Stimulated activated CD8-positive, alpha-beta memory T cell treated with anti-CD3 and anti-CD28 coated beads, Interleukin-4, amount 100 ng/mL, for 4 hours (primary cell): ENCODE data around the gene RAB43.

Source experiments
- DNase-seq, 2 donors: peaks; one replicate each; pipeline ENCODE4 v3.0.0-alpha.2; 2020; ENCODE audit warnings: low read depth in 2 of 2, low spot score in 1 of 2

The RAB43 gene

DNA sequence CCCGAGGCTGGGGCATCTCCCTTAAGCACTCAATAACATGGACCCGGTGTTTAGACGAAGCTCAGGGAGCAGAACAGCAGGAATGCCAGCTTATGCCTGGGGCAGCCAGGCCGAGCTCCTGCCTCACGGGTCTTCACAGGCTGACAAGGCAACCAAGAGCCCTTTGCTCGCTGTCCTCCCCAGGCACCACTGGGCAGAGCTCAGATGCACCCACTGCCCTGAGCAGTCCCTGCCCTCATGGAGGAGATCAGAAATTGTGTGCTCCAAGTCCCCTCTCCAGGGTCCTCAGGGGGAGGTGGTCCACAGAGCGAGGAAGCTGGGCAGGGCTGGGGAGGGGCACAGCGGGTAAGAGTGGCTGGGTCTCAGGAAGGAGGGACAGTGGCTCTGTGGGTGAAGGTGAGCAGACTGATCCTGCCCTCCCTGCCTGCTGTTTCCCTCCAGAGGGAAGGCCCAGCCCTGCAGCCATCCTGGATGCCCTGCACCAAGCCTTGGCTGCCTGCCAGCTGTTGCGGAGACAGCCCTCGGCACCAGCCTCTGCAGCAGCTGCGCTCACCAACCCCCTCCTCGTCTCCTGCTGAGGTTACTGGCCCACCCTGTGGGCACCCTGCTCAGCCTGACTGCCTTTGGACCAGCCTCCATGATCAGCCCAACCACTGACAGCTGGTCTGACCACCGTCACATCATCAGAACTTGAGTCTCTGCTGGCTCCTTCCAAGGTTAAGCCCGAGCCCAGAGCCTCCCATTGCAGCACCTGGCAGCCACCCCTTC is 82.1 kb downstream of the RAB43 start:
- DNase-seq, result no peak

DNA sequence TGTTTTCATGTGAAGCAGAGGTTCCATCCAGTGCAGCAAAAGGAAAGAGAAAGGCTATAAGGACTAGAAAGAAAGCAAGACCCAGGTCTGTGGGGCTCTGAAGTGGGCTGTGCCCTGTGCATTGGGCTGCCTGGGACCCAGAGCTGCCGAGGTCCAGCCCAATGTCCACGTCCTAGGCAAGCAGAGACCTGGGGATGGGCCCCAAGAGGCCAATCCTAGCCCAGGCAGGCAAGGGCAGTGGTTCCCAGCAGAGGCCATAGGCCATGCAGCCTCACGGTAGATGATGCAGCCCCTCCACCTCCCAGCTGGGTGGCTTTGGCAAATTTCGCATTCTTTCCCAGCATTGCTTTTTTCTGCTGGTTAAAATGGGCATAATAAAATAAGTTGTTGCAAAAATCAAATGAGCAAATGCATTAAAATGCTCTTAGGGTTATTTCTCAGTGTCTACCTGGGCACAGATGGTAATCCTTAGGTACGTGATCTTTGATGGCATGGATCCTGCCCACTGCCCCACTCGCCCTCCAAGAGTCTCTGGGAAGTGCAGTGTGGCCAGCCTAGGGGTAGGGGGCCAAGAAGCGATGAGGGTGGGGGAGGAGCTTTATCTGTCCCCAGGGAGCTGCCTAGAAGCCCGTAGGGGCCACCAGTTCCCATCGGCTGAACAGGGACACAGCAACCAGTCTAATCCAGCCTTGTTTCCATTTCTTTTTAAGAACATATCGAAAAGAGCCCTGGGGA is 83.3 kb downstream of the RAB43 start:
- DNase-seq, result no peak
